NCI-H526 (cell line): ENCODE measurements around the gene BRD4.
A peak's percentile ranks its signal among the peaks of the same experiment; 100 is the strongest.

Experiments used
- DNase-seq, 2 experiments: peaks; one replicate each; lab custom pipeline; 2025; lab: John Stamatoyannopoulos, UW

Gene BRD4

DNA sequence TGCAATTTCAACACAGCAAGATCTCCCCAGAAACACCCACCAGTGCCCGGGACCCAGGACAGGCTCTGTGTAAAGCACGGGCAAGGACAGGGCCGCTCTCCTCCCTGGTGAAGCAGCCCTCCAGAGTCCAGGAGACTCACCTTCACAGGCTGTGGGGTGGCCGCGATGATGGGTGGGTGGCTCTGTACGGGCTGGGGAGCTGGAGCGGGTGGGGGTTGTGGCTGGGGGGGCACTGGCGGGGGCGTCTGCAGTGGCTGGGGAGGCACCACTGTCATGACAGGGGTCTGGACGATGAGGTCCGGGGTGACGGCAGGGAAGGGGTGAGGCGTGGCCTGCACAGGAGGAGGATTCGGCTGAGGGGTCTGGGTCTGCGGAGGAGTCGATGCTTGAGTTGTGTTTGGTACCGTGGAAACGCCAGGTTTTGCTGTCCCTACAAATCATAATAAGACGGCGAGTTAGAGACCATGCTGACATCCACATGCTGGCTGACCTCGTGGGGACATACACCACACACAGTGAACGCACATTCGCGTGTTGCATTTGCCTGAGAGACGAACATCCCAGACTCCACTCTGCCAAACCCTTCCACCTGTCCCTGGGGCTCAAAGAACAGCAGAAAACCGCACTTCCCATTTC is 67.0 kb downstream of the BRD4 start:
- DNase-seq, result no peak

DNA sequence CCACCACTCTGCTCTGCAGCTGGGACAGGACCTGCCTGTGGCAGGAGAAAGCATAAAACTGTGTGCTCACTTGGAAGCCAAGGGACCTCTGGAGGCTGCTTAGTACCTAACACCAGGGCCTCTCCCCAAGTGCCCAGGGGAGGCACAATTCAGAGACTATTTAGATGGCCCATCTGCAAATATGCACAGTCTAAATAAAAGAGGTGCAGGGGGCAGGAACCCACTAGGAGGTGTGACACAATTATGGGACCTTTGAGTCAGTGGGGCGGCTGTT is 67.5 kb downstream of the BRD4 start:
- no peak for DNase-seq

DNA sequence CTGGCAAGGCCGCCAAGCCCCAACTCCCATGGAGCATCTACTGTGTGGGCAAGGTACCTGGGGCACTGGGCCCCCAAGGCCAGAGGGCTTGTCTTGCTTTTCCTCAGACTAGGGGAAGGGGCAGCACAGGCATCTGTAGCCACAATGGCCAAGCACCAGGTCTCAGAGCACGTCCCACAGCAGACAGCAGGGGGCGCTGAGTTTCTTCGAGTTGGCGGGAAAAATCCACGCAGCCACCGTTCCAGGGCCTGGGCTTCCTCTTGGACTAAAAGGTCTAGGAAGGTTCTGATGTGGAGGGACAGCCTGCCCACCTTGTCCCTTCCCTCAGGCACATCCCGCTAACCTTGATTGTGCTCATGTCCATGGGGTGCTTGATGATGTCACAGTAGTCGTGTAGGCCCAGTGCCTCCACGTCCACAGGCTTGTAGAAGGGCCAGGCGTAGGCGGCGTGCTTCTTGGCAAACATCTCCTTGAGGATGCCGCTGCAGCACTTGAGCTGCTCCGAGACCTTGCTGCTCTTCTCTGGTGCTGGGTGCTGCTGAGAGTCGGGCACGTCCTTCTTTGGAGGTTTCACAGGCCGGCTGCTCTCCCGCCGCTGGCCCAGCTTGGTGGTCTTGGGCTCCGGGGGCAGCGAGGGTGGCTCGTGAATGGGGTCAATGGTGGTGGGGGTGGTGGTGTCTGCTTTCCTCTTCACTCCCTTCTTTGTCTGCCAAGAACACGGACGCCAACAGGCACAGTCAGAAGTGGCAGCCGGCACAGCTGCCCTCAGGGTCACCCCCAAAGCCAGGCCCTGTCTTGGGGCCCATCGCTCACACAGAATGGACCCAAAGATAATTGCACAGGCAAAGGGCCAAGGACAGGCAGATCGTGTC is 68.0 kb downstream of the BRD4 start:
- peak; percentile 42 to 72 for DNase-seq

DNA sequence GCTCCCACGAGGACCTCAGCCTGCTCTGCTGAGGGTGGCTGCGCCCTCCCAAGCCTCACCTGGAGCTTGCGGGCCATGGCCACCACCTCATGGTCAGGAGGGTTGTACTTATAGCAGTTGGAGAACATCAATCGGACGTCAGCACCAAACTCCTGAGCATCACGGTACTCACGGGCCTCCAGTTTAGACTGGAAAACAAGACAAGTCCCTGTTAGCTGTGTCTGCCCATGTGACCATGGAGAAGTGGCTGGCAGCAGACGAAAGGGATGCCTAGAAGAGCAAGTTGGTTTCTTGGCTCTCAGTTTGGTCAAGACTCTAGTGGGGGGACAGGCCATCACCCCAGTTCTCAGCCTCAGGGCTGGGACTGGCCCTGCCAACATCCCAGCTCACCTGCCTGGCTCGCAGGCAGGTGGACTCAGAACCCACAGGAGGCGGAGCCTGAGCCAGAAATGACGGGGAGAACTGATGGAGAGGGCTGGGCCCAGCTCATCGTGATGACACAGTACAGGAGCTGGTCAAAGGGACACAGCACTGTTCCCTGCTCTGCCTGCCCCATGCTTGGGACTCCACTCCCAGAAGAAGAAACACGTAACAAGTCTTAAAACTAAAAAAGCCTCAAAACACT is 68.9 kb downstream of the BRD4 start:
- DNase-seq, result no peak

DNA sequence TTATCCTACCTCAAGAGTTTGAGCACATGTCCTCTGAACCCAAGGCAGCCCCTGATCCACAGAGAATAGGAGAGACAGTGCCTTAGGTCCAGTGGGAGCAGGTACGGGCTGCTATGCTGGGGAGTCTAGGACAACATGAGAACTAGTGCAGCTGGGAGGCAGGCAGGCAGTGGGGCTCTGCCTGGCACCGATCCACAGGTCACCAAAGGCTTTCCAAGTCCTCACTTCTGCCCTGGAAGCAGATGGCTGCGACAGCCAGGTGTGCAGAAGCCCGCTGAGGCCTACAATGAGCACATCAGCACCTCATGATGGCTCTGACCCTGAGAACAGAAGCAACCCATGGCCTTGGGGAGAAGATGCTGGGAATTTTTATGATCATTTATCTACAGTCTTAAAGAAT is 70.3 kb downstream of the BRD4 start:
- no peak for DNase-seq

DNA sequence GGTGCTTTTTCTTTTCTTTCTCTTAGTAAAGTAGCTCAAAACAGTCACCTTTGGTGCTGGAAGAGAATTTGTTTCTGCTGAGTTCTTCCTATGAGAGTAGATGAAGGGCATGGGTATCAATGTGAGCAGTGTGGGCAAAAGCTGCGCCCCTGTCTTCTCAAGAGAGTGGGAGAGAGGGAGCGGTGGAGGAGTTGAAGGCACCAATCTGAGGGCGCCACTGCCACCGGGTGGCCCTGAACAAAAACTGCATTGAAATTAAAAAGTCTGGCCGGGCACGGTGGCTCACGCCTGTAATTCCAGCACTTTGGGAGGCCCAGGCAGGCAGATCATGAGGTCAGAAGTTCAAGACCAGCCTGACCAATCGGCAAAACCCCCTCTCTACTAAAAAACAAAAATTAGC is 71.4 kb downstream of the BRD4 start:
- peak in 1 of 2 experiments; percentile 4 for DNase-seq

DNA sequence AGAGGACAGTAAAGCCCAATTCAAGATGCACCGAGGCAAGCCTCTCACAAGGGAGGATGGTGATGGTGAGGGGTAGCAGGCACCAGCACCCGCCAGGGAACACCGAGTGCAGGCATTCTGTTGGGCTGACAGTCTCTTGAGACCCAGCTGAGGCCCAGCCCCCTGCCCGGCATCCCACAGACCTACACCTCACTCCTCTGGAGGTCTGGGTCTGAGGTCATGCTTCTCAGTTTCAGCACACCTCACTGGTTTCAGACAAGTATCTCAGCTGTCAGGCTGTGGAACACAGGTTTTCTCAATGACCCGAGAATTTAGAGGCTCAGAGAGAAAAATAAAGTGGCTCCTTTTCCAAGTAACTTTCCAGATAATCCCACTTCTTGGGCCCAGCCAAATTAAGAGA is 72.4 kb downstream of the BRD4 start:
- no peak for DNase-seq

DNA sequence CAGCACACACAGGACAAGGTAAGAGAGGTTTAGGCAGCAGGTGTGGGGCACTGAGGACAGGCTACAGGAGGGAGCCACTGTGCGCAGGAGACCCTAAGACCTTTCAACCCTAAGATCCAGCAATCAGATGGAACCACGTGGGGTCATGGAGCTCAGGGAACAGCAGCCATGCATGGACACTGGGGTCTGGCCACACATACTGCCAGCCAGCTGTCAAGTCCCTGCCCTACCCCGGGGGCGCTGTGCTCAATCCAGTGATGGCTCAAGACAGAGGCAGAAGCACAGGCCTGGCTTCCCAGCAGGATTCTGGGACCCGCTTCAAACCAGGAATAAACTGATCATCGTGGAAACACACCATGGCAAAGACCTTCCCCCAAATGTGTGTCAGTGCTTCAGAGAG is 74.6 kb downstream of the BRD4 start:
- DNase-seq, result no peak

DNA sequence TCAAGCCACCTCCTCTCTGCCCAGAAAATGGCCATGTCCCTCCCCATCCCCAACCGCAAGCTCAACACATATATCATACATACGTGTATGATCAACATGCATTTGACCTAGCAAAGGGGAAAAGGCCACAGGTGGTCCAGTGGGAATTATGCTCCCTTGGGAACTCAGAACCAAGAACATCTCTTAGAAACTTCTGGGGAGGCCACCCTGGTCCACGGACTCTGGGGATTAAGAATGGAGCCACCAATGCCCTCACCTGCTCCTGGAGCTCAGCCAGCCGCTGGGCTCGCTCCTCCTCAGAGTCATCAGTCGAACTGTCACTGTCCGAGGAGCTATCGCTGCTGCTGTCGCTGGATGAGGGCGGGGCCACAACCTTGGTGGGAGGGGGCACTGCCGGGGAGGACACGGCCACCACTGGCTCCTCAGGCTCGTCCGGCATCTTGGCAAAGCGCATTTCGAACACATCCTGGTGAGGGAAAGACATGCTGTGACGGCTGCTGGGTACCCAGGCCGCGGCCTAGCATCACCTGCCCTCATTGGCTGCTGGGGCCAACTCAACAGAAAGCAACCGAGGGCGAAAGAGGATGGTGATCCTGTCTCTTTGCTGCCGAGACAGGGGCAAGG is 75.5 kb downstream of the BRD4 start:
- no peak for DNase-seq

DNA sequence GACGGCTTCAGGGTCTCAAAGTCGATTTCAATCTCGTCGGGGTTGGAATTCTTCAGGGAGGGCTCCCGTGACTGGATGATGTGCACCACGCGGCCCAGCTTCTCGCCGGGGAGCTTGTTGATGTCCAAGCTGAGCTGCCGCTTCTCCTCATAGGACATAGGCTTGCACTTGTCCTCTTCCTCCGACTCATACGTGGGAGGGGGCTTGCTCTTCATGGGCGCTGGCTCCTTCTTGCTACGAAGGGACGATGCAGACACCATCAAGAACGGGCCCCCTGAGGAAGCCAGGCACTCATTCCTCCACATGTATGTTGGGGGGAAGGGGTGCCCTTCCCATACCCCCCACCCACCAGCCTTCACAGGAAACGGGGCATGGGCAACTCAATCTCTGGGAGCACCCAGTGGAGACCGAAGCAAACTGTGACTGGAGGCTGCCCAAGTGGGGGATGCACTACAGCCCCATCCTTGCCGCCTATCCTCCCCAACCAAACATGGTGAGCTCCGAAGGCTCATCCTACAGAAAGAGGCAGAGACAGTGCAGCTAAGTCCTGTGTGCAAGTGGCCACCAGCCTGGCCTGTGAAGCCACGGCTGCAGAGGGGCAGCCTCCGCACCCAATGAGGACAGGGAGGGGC is 76.9 kb downstream of the BRD4 start:
- DNase-seq, result no peak

DNA sequence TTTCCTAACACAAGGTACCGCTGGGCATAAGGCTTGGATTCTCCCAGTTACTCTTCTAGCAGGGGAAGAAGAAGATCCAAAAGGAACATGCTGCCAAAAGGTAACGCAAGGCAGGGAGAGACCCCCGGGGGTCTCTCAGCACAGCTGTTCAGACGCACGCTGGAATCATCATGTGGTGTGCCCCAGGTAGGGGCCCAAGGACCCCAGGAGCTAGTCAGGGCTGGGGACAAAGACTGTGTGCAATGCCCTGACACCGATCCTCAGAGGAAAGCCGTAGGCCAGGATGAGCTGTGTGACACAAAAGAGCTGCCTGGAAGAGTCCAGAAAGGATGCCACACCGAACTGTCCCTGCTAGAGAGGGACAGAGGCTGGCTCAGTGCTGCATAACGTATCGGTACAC is 77.8 kb downstream of the BRD4 start:
- no peak for DNase-seq

DNA sequence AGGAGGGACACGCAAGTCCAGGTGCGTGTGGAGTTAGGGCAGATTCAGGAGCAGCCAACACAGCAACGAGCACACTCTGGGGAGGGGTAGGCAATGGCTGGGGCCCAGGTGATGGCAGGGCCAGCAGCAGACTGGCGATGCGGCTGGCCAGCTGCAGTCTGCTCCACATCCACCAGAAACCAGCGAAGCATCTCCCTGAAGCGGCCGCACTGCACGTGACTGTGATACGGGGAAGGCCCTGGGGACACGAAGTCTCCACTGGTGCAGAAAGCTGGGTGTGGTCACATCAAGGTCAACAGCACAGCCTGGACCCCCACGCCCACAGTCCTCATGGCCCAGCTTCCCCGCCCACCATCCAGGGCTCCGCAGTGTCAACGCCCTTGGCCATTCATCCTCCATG is 78.8 kb downstream of the BRD4 start:
- no peak for DNase-seq

DNA sequence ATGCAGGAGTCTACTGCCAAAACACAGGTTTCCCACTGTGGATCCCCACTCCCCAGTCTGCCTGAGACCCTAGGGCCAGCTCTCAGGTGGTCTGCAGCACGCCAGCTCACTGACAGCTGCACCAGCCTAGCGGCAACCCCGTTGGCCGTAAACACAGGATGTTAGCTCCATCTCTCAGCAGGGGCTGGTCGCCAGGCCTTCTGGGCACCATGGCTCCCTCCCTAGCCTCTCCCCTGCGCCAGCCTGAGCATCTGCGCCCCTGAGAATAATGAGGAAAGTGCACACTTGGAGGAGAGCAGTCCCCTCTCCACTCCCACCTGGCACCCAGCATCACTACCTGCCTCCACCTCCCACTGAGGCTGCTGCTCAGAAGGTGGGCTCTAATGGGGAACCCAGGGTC is 79.3 kb downstream of the BRD4 start:
- DNase-seq, result no peak

DNA sequence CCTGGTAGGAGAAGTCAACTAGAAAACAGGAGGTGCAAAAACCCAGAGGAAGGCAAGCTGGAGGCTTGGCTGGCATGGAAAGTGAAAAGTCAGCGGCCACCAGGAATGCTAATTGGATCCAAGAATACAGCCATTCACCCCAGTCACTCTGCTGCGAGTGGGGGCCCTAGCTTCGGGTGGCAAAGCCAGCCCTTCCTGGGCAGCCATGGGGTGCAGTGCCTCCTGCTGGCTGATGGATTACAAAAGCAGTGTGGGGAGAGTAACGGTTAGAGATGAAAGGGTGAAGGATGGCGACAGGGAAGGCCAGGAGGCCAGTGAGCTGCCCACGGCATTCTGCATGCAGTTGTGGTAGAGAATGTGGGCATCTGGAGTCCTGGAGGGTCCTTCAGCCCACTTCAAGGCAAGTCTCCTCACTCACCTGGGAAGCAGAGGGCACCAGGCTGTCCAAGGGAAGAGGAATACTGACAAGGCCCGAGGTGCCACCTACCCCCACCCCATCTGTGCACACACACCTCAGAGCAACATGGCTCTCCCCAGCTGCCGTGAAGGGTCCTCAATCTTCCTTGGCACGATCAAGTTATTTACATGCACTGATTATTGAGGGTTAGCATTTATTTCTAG is 79.8 kb downstream of the BRD4 start:
- DNase-seq, result peak in 1 of 2 experiments; percentile 6

DNA sequence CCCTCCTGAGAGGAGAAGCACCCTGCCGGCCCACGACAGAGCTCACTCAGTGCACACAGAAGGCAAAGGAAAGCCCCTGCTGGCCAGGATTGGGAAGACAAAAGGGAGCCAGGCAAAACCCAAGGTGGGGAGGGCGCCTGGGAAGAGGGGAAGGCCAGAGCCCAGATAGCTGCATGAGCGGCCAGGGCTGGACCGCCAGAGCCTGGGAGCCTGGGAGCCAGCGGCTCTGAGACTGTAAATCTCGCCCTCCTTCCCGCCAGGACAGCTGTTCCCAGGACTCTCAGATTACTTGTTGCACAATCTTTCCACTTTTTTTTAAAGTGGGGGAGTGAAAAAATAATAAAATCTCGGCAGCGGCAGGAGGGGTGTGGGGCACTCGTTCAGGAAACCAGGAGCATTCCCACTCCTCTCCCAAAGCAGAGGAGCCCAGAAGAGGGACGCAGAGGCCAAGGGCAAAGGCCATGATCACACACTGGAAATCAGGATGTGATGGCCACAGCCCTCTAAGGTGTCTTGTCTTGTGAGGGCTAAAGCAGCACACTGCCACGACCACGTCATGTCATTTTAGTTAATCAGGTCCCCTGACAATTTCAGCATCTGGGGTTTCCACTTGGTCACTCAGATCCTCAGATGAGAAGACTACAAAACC is 80.5 kb downstream of the BRD4 start:
- DNase-seq, result peak in 1 of 2 experiments; percentile 9

DNA sequence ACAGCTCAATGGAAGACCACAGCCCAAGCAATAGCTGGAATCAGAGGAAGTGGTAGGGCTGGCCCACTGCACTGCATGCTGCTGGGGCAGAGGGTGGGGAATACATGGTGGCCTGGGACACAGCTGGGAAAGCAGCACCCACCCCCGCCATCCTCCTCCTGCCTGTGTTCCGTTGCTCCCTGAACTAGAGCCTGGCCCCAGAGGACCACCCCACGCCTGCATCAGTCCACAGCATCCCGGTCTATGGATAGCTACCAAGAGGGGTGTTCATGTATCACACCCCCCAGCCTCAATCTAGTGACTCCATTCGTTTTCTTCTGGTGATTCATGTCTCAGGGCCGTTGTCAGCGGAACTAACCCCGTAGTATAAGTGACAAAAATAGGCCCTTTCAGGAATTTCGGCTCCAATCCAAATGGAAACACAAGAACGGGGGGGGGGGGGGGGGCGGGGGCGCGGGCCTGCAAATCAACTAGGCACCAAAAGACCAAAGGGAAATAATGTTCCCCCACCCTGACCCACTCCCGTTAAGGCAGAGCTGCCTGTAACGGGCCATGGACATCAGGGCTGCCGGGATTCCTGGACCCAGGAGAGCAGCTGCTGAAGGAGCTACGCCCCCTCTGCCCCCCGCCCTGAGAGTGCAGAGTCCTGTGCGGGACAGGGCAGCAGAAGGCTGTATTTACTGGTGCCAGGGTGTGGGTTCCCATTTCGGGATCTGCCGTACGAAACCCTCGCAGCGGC is 81.2 kb downstream of the BRD4 start:
- DNase-seq, result no peak

DNA sequence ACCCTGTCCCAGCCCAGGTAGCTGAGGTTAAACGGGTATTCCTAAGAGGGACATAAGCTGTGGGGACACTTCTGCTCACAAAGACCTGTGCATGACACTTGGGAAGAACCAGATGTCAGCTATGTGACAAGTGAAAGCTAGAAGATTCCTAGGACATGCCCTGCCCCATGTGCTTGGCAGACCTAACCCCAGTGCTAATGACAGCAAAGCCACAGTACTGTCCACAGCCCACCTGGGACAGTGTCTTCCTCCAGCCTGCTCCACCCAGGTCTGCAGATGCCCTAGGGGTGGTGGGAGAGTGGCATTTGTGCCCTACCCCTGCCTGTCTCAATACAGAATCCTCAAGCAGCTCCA is 81.7 kb downstream of the BRD4 start:
- DNase-seq, result no peak

DNA sequence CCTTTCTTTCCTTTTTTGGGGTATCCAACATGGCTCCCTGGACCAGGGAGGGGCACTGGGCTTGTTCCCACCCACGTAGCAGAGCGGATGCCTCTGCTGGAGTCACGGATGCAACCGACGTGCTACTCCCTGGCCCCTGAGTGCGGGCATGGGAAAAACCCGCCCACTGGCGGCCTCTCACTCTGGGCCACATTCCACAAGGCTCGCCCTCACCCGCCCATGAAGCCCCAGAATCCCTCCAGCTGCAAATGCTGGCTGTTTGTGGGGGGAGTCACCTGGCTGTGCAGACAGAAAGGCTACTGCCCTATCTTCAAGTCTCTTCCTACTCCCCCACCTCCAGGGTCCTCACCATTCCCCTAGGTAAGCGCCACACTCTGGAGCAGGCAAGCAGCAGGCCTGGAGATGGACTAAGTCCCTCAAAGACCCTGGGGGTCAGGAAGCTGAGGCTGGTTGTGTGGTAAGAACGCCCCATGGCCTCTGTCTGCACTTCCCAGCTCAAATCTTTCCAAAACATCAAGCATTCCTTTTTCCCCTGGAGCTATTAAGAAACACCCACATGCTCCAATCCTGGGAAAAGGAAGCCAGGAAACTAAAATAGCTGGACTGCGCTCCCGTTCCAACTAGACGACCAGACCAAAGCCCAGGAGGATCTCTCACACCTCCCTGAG is 82.2 kb downstream of the BRD4 start:
- no peak for DNase-seq

DNA sequence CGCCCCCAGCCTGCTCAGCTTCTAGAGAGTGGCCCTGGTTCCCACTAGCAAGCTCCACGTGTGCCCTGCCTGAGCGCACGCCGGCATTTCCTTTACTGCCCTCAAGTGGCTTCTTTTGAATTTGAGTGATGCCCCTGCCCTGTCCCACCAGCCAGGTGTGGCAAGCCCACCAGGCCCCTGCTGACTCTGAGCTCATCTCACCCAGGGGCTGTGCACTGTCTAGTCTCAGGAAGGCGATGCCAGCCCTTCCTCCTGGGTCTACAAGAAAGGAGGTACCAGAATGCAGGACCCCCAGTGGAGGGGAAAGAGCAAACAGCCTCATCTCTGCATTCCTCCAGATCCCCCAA is 82.8 kb downstream of the BRD4 start:
- DNase-seq, result no peak
